GM21737 (cell line): ENCODE results near the gene MEF2A.
A peak's percentile ranks its signal among the peaks of the same experiment; 100 is the strongest.

Experiments used
- ATAC-seq: cut with Tn5 transposase; IDR thresholded peaks from one replicate; pipeline ENCODE4 v1.9.1; 2021; ENCODE audit warnings: mild to moderate bottlenecking, moderate library complexity; ENCODE audit not compliant: unreplicated experiment

Gene MEF2A

DNA sequence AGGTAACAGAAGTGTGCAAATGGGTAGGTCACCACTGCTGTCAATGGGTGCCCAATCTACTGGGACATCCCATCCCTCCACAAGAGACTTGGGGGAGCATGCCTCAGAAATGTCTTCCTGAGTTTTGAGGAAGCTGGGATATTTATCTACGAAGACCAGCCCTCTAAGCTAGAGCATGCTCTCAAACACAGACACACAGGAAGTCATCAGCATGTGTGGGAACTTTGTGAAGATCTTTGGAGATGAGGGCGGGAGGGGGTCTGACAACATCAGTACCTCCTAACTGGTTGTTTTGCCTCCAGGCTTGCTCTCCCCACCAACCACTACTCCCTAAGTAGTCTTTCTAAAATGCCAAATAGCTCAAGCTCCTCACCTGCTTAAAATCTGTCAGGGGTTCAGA is 3.5 kb upstream of the MEF2A start:
- ATAC-seq: no peak

DNA sequence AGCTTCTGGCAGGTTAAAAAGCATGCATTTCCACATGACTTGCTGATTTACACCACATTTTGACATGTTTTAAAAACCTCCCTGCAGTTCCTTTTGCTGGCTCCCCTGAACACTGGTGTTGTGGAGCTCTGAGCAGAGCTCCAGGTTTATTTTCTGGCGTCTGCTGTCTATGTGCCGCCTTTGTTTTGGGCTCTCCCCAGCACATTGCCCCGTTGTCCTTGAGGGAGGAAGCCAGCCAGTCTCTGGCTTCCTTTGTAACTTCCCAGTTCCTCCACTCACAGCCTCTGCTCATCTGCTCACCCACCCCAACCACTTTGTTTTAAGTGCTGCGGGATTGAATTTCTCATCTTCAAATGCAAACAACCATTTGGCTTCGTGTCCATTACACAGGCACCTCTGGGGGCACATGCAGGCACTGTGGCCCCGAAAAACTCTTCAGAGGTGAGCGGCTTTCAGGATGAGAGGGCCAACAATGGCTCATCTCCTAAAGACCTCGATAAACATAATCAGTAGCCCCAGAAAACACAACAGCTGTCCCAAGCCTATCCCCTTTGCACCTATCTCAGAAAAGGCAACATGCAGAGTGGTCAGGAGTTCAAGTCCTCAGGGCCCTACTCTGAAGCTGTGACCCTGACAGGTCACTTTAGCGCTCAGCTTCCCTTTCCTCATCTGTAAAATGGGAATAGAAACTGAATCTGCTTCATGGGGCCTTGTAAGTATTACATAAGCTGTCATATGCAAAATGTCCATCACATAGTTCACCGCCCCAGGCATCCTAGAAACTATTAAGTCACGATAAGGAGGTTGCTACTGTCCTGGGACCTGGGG is 1.3 kb upstream of the MEF2A start:
- ATAC-seq: peak; percentile 17

GRCh38 chr15:99565049-99565298 is 810 bp upstream of the MEF2A start:
- ATAC-seq: no peak

- ATAC-seq: peak; percentile 16
These were observed 543 bp downstream of the MEF2A start for GRCh38 chr15:99566157-99566897.

- ATAC-seq: no peak
These were observed 3.0 kb downstream of the MEF2A start for GRCh38 chr15:99568625-99569352.

- ATAC-seq: no peak
These were observed 5.5 kb downstream of the MEF2A start for GRCh38 chr15:99571299-99571698.

DNA sequence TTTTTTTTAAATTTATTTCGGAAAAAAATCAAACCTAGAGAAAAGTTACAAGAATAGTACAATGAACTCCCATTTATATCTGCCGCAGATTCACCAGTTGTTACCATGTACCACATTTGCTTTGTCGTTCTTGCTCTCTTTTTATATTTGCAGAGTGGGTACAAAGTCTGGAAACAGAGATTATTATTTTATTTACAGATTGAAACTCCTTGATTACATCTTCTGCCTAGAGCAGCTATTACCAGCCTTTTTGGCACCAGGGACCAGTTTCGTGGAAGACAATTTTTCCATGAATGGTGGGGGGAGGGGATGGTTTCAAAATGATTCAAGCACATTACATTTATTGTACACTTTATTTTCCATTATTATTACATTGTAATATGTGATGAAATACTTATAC is 8.3 kb downstream of the MEF2A start:
- ATAC-seq: no peak

GRCh38 chr15:99574502-99574901 is 8.7 kb downstream of the MEF2A start:
- no peak for ATAC-seq

DNA sequence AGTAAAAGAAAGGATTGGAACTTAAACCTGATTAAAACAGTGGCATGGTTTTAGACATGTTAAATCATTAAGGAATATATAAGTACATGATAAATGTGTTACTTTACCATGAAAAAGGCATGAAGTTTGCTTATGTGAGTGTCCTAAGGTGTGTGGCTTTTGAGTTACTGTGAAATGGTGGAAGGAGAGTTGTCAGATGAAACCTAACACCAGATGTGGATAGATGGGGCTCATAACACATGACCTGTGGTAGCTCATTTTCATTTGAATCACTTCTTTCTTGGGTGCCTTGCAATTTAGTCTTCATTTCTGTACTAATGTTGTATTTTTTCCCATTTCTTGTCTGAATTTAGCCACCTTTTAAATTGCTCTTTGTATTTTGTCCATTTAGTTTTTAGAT is 13.0 kb downstream of the MEF2A start:
- ATAC-seq: no peak

DNA sequence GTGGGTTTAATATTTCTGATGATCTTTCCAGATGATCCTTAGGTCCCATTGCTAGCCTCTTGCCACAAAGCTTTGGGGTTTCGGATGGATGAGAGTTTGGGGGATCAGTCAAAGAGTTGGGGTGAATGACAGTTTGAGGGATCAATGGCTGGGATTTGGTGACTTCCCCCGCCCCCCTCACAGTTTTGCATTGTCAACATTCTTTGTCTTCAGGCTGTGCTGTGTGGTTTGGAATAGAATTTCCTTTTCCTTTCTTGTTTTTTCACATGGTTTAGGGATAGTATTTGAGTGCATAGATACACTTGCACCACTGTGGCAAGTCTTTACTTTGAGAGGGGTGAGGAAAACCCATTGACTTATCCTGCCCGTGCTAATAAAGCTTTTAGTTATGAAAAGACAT is 14.3 kb downstream of the MEF2A start:
- ATAC-seq: no peak

GRCh38 chr15:99582508-99582960 is 16.8 kb downstream of the MEF2A start:
- ATAC-seq: no peak

DNA sequence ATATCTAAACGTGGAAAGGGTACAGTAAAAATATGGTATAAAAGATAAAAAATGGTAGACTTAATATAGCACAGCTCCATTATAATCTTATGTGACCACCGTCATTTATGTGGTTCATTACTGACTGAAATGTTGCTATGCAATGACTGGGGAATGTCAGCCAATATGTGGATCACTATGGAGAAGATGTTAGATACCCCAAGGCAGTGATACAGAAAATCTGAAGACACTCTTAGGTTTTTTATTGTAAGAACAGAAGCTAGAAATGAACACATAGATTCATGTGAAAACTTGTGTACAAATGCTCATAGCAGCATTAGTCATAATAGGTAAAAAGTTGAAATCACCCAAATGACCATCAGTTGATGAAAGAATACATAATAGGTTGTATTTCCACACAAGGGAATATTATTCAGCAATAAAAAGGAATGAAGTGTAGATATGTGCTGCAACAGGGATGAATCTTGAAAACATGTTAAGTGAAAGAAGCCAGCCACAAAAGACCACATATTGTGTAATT is 18.4 kb downstream of the MEF2A start:
- no peak for ATAC-seq

DNA sequence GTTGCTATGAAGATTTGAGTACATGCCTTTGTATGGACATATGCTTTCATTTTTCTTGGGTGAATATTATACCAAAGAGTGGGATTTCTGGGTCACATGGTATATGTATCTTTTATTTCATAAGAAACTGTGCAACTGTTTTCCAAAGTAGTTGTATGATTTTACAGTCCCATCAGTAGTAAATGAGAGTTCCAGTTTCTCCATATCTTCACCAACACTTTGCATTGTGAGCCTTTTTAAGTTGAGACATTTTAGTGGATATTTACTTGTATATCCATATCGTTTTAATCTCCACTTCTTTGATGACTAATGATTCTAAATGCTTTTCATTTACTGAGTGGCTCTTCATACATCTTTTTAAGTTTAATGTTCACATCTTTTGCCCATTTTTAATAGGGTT is 20.3 kb downstream of the MEF2A start:
- no peak for ATAC-seq

- ATAC-seq: no peak
These were observed 24.0 kb downstream of the MEF2A start for GRCh38 chr15:99589801-99590200.

GRCh38 chr15:99590913-99591646 is 25.3 kb downstream of the MEF2A start:
- ATAC-seq: peak; percentile 52

- no peak for ATAC-seq
These were observed 26.5 kb downstream of the MEF2A start for GRCh38 chr15:99592145-99592791.

DNA sequence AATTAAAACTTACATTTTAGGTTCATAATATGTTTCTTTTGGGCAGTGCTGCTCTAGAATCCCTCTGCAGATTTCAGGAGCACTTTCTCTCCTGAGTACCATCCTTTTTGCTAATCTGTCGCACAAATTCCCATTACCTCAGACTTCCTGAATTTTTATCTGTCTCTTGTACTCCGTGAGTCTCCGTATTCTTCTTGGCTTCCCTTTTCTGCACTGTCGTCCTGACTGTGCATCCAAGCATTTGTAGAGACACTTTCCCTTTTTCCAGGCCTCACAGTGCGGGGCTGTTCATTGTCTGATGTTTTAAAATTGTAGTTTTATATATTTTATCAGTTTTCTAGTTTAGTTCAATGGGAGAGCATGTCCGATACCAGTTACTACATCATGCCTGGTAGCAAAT is 27.3 kb downstream of the MEF2A start:
- no peak for ATAC-seq

DNA sequence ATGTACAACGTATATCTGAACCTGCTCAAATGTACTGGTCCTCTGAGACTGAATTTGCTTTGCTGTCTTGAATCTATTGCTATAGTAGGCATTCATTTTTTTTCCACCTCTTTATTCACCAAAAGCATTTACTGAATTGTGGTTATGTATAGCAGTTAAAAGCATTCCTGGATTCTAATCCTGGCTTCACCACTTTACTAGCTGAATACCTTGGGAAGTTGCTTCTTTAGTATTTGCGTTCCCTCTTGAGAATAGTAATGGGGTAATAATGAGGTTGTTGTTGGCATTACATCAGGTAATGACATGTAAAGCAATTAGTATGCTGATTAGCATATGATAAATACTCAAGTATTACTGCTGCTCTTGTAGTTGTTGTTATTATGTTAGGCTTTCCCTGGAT is 29.1 kb downstream of the MEF2A start:
- ATAC-seq: no peak

DNA sequence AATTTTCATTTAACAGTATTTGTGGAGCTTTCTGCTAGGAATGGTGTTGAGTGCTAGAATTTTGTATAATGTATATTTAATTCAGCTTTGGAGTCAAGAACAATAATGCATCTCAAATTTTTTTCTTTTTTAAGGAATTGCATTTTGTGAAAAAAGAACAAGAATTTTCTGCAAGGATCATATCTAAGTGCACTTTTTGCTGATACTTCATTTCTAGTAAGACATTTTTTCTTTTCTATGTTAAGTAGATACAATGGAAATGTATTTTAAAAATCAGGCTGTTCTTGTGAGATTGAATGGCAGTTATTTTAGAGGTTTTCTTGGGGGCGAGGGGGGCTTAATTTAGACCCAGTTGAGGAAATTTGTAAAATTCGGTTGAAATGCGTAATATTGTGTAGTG is 32.5 kb downstream of the MEF2A start:
- ATAC-seq: no peak

- ATAC-seq: no peak
These were observed 38.0 kb downstream of the MEF2A start for GRCh38 chr15:99603828-99604227.
